Keratinocyte (primary cell): Measurements from ENCODE around the gene PTPN5. TPM values are rescaled to one million over a fixed set of nuclear protein-coding genes. Genes with fewer than 3 reads are reported as not detected.

Experiments used
- DNase-seq: peaks from one replicate; pipeline ENCODE4 v3.0.0-alpha.2; 2011; ENCODE audit warnings: low read depth, missing footprints, low spot score
- FAIRE-seq: peaks from 2 replicates; lab custom pipeline; 2011; peaks lifted over from hg19 to GRCh38; lab: Jason Lieb, UNC
- H2AFZ ChIP-seq: 2 replicates; pipeline ENCODE4 v1.6.0; 2012; ENCODE audit warnings: low read length, control low read depth, inconsistent platforms; ENCODE audit not compliant: control insufficient read depth
- H3K27ac ChIP-seq: 2 replicates; pipeline ENCODE4 v1.5.1; 2011; ENCODE audit warnings: low read length; ENCODE audit not compliant: control insufficient read depth, insufficient read depth
- H3K27me3 ChIP-seq: 3 replicates; pipeline ENCODE4 v1.6.0; 2011; ENCODE audit warnings: low read length; ENCODE audit not compliant: control insufficient read depth, insufficient read depth; ENCODE audit errors: extremely low read depth
- H3K36me3 ChIP-seq, 2 experiments: 2 replicates in 1 of 2; 3 replicates in 1 of 2; pipeline ENCODE4 v1.5.1; 2011; ENCODE audit warnings: low read length in 2 of 2, mild to moderate bottlenecking in 1 of 2; ENCODE audit not compliant: control insufficient read depth in 2 of 2, insufficient read depth in 2 of 2; ENCODE audit errors: extremely low read depth in 1 of 2
- H3K4me1 ChIP-seq: 3 replicates; pipeline ENCODE4 v1.5.1; 2011; ENCODE audit warnings: low read length; ENCODE audit not compliant: control insufficient read depth, insufficient read depth; ENCODE audit errors: extremely low read depth
- H3K4me2 ChIP-seq: 3 replicates; pipeline ENCODE4 v1.6.0; 2011; ENCODE audit warnings: low read depth, low read length; ENCODE audit not compliant: control insufficient read depth, insufficient read depth; ENCODE audit errors: extremely low read depth
- H3K4me3 ChIP-seq, 3 experiments: fragments of 200-600 bp in 1 of 3; sonication (generic) in 1 of 3; 2 replicates in 2 of 3; 3 replicates in 1 of 3; pipeline ENCODE4 v1.5.1; 2011 to 2016; ENCODE audit warnings: low read length in 3 of 3, mild to moderate bottlenecking in 3 of 3, control low read depth in 2 of 3, inconsistent platforms in 1 of 3, low read depth in 1 of 3, mixed read lengths in 1 of 3, mixed run types in 1 of 3, moderate library complexity in 1 of 3; ENCODE audit not compliant: control insufficient read depth in 2 of 3, insufficient read depth in 2 of 3; ENCODE audit errors: extremely low read depth in 1 of 3
- H3K79me2 ChIP-seq: 2 replicates; pipeline ENCODE4 v1.6.0; 2012; ENCODE audit warnings: low read length; ENCODE audit not compliant: control insufficient read depth, insufficient read depth
- H3K9ac ChIP-seq: 3 replicates; pipeline ENCODE4 v1.6.0; 2011; ENCODE audit warnings: low read length; ENCODE audit not compliant: control insufficient read depth, insufficient read depth; ENCODE audit errors: extremely low read depth
- H3K9me1 ChIP-seq: 3 replicates; pipeline ENCODE4 v1.6.0; 2011; ENCODE audit warnings: low read length; ENCODE audit not compliant: control insufficient read depth, insufficient read depth; ENCODE audit errors: extremely low read depth
- H3K9me3 ChIP-seq: 2 replicates; pipeline ENCODE4 v1.5.1; 2012; ENCODE audit warnings: low read depth, low read length; ENCODE audit not compliant: control insufficient read depth
- H4K20me1 ChIP-seq: 3 replicates; pipeline ENCODE4 v1.6.0; 2011; ENCODE audit warnings: low read length; ENCODE audit not compliant: control insufficient read depth, insufficient read depth; ENCODE audit errors: extremely low read depth
- CTCF ChIP-seq, 3 experiments: IDR thresholded peaks in 1 of 3; conservative IDR thresholded peaks in 1 of 3; optimal IDR thresholded peaks in 1 of 3; 2 replicates in 2 of 3; 3 replicates in 1 of 3; pipeline versions ENCODE3 to v1.5.1; 2011; ENCODE audit warnings: low read length in 3 of 3, mild to moderate bottlenecking in 3 of 3, moderate library complexity in 2 of 3, control low read depth in 1 of 3, inconsistent platforms in 1 of 3; ENCODE audit not compliant: insufficient read depth in 2 of 3; ENCODE audit errors: extremely low read depth in 1 of 3
- EZH2 ChIP-seq: IDR thresholded peaks from one replicate; pipeline ENCODE4 v1.6.1; 2012; ENCODE audit warnings: inconsistent platforms, mild to moderate bottlenecking, low read length, moderate library complexity
- dilution Hi-C: fragments of 300-500 bp; cut with MboI; formaldehyde crosslinking; loops from one replicate; pipeline ENCODE4 v1.7.0; 2020; ENCODE audit warnings: low sequenced_read_pairs; ENCODE audit not compliant: extremely low pct_ligation_motif_present
- polyA plus RNA-seq, 5 experiments: library from polyadenylated mRNA; depleted of rRNA in 3 of 5; stranded (reverse) in 3 of 5; stranded (forward) in 1 of 5; unstranded in 1 of 5; fragments of >200 nt; gene quantifications; 1 replicate in 1 of 5; 2 replicates in 3 of 5; 3 replicates in 1 of 5; pipeline versions ENCODE4 v1.2.1 to v1.2.3, GENCODE V29; 2011 to 2012; ENCODE audit warnings: missing spikeins in 2 of 5, low read depth in 1 of 5, low replicate concordance in 1 of 5

Gene PTPN5
- polyA plus RNA-seq, 1 donor (not counting 4 experiments of a cell fraction or from before 2014, with no cell fraction given): not detected

- Histone ChIP-seq H3K4me1 (no peaks in the 10 kb centered on the region), H3K4me3 (no peak overlapping the region), H3K9me1 (no peaks in the 10 kb centered on the region), H3K9ac (no peak overlapping the region), H3K79me2 (no peaks in the 10 kb centered on the region), H3K36me3 (no peaks in the 10 kb centered on the region), H3K4me2 (no peak overlapping the region), H3K9me3 (no peaks in the 10 kb centered on the region), H3K27me3 (no peaks in the 10 kb centered on the region), H2AFZ (no peak overlapping the region), H4K20me1 (no peaks in the 10 kb centered on the region), H3K27ac (no peak overlapping the region)
- TF ChIP-seq CTCF (optimal IDR thresholded peaks at IDR 0.05 in 1 of 3, IDR thresholded peaks at IDR 0.05 in 1 of 3, conservative IDR thresholded peaks at IDR 0.05 in 1 of 3; ENCODE audit: extremely low read depth in 1 of 3, insufficient read depth in 2 of 3, low read length in 3 of 3): no peak
- TF ChIP-seq EZH2: no peak
- FAIRE-seq (no peak), DNase-seq (no peak)
- dilution Hi-C loops: no loop called here
These were observed 11.3 kb downstream of the PTPN5 start for GRCh38 chr11:18780329-18780728.

- TF ChIP-seq EZH2 (no peak), CTCF (optimal IDR thresholded peaks at IDR 0.05 in 1 of 3, IDR thresholded peaks at IDR 0.05 in 1 of 3, conservative IDR thresholded peaks at IDR 0.05 in 1 of 3; ENCODE audit: extremely low read depth in 1 of 3, insufficient read depth in 2 of 3, low read length in 3 of 3) (no peak)
These were observed 13.1 kb downstream of the PTPN5 start for GRCh38 chr11:18778468-18778867.

More at GRCh38 chr11:18778468-18778867, 13.1 kb downstream of the PTPN5 start:
- Histone ChIP-seq H3K36me3 (no peaks in the 10 kb centered on the region), H4K20me1 (no peaks in the 10 kb centered on the region), H3K79me2 (no peaks in the 10 kb centered on the region), H3K4me3 (no peak overlapping the region), H3K27me3 (peaks cover 6% of the 10 kb centered on the region), H3K4me2 (no peak overlapping the region), H3K9ac (no peak overlapping the region), H2AFZ (no peak overlapping the region), H3K9me1 (no peaks in the 10 kb centered on the region), H3K4me1 (no peaks in the 10 kb centered on the region), H3K27ac (no peak overlapping the region), H3K9me3 (no peaks in the 10 kb centered on the region)
- dilution Hi-C loops: no loop called here
- FAIRE-seq (no peak), DNase-seq (no peak)
